HG03064 (cell line): ENCODE results near the gene IMMP2L.

ENCODE experiments used
- ATAC-seq: cut with Tn5 transposase; IDR thresholded peaks from one replicate; pipeline ENCODE4 v1.9.1; 2021; ENCODE audit warnings: low read depth; ENCODE audit not compliant: unreplicated experiment

IMMP2L gene

DNA sequence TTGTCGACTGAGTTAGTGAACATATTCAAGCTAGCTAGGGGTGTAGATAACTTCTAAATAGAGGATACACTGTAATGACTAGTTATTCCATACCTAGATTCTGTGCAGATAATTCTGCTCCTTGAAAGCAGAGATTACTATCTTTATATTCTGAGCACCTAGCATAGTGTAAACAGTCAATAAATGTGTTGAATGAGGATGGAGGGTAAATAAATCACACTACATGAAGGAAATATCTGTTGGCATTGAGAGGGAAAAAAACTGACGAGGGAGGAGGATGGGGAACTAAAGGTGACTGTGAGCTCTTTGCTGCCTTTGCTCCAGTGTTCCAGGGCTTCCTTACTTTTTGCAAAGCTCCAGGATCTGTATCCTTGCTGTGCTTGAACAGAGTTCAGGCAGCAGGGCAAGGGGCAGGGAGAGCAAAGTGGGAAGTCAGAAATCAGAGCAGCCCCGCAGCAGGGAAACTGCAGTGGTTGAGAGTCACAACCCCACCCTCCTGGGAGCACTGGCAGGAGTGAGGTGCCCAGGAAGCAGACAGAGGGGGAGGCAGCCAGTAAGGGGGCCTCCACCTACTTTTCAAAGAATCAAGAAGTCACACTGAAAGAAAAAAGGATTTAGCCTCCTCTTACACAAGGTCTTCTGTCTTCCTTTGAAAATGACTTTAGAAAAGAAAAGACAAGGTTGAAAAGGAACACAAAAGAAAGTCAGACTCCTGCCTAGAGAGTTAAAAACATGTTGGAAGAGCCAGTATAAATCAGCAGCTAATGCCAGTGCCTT lies 543.1 kb downstream of the IMMP2L start:
- ATAC-seq, result no peak

DNA sequence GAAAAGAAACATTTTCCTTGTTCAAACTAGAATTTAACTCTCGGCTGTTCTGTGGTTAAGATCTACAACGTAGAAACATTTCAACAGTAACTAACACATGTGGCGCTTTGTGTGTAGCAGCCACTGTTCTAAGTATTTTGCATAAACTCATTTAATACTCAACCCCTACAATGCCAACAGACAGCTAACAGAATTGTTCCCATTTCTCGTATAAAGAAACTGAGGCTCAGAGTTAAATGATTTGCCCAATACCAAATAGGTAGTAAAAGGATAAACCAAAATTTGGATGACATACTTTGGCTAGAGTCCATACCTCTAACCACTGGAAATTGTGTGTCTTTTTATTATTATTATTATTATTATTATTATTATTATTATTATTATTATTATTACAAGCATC lies 543.8 kb downstream of the IMMP2L start:
- ATAC-seq, result no peak

DNA sequence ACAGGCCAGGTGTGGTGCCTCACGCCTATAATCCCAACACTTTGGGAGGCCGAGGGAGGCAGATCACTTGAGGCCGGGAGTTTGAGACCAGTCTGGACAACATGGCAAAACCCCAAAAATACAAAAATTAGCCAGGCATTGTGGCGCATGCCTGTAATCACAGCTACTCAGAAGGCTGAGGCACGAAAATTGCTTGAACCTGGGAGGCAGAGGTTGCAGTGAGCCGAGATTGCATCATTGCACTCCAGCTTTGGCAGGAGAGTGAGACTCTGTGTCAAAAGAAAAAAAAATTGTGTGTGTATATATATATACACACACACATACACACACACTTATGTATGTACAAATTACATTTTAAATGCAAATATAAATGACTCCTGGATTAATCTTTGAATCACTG lies 548.2 kb downstream of the IMMP2L start:
- no peak for ATAC-seq

DNA sequence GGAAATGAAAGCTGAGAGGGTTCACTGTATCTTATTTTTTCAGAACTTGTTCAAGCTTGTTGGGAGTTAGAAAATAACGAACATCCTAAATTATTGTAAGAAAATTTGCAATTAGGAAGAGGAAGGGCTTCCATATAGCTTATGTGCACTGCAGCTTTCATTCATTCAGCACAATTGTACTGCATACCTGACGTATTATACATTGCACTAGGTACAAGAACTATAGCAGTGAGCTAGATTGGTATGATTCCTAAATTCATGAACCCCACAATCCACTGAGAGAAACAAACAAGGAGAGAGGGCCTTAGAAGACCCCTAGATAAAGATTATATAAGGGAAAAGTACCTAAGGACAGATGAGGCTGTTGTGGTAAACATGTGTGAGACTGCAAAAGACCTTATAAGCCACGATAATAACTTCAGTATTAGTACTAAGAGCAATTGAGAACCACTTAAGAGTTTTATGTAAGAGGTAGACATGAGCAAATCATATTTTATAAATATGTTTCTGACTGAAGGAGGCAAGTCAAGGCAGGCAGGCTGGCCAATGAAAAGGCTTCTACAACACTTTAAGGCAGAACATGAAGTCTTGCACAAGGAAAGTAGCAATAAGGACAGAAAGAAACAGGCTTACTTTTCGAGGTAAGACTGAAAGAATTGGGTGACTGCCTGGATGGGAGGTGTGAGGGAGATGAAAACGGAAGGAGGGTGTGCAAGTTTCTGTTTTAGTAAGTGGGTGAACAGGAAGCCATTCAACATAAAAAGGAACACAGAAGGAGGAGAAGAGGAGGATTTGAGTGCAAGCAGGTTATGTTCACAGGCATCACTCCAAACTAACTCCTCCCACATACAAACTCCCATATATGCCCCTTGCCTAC lies 549.3 kb downstream of the IMMP2L start:
- ATAC-seq, result peak; percentile 93

DNA sequence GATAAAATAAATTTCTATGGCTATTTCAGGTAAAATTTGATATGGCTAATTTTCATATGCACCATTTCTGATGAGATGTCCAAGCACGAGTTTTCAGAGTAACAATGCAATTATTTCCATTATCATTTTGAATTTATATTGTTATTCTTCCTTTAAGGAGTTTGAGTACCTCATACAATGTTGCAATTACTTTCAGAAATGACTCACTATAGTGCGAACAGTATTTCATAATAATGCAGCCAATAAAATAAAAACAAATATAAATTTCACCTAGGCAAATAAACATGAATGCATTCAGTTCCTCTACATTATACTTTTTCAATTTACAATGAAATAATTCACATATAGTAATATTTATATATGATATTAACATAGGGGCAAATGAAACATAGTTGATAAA lies 550.1 kb downstream of the IMMP2L start:
- ATAC-seq, result no peak

DNA sequence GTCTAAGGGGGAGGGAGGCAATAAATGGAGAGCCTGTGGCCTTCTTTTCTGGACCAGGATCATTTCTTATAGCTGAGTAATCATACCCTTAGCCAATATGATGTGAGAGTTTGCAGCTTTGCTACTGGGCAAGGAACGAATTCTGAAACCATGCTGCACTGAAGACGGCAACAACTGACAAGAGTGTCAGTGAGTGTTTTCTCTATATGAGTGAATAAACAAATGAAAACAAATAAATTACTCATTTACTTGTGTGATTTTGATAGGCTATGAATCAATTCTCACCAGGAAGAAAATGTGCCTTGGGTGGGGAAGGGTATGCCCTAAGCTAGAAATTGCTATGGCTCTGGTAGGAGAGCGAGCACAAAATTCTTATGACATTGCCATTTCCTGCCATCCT lies 550.8 kb downstream of the IMMP2L start:
- no peak for ATAC-seq

DNA sequence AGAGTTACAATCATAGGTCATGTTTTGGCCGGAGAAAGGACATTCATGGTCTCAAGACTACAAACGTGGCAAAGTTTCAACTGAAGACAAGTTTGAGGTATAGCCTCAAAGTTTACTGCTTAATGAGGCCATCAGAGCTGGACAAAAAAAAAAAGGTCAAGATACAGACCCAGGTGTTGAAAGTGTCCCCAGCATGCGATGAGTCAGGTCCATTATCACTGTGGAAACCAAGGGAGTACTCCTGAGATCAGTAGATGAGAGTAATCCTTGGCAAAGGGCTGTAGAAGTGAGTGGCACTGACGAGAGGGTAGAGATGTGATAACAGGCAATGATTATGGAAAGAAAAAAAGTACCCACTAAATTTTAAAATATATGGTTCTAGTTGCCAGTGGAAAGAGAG lies 551.5 kb downstream of the IMMP2L start:
- ATAC-seq, result no peak

DNA sequence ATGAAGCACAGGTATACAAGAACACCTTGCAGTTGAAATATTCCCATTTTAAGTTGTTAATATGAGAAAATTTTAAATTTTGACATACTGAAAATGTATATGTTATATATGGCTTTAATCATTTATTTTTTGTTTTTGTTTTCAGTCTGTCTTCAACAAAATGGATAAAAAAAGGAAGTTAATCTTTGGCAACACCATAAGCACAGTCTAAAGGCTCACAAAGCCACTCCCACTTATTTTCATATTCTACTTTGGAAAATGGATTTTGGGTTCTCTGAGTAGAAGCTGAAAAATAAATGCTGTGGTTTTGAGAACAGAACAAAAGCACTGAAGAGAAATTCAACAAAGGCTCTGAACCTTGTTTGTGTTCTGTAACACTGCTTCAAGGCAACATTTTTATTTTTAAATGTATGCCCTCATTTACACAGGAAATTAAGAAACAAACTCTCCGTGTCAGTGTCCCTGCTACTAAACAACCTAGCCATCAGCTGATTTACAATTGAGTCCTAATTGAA lies 552.7 kb downstream of the IMMP2L start:
- ATAC-seq, result no peak

DNA sequence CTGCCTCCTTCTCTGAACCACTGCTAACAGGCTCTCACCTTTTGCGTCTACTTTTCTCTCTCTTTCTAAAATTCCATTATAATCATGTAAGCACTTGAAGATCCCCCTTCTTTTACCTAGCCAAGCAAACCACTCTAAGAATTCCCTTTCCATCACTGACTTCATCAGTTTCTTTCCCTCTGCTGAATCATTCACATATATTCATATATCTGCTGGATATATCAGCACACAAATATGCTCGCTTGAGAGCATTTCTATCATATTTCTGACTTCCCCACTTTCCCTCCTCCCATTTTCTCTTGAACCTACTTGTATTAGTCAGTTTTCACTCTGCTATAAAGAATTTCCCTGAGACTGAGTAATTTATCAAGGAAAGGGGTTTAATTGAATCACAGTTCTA lies 555.6 kb downstream of the IMMP2L start:
- ATAC-seq, result no peak

DNA sequence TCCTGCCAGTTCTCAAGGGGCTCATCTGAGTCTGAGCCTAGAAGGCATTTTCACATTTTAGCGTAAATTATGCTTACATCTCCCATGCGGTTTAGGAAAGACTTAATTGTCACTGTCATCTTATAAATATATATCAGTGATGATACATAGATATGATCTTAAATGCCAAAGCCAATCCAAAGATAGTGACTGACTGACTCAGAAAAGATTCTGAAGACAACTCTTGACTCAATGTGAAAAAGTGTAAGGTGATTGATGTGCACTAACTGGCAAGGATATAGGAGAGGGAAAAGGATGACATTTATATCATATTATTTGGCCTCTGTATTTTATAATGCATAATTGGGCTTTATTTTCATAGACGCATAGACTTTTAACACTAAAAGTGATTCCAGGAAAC lies 556.3 kb downstream of the IMMP2L start:
- no peak for ATAC-seq

DNA sequence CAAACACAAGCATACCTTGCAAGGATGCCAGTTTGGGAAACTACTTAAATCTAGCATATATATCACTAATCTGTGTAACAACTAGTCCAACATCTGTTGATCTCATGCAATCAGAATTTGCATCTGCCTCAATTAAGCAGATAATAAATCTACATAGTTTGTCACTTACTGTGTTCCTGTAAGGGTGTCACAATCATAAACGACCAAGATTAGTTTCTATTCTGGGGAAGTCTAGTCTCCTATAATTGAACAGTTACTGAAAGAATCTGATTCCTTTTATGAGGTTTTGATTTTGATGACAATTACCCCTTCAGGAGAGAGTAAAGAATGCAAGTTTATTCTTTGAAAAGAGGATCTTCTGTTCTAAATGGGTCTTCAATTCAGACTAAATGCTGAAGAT lies 556.8 kb downstream of the IMMP2L start:
- ATAC-seq, result no peak

DNA sequence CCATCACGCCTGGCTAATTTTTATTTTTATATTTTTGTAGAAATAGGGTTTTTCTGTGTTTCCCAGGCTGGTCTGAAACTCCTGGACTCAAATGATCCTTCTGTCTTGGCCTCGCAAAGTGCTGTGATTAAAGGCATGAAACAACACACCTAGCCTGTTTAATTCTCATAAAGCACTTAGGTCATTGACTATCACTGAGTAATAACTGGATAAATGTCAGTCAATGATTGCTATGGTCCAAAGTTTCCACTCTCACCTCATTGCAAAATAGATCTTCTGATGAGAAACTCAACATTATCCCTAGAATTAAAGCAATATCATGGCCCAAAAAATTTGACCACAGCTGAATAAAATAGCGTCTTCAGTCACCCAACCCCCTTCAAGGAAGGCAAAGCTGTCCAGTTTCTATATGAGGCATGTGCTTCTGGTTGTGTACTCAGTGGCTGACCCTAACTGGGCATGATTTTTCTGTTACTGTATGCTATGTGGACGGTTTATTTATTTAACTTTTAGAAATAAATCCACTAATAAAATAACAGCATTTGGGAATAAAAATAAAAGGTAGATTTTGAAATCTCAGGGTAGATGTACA lies 557.9 kb downstream of the IMMP2L start:
- ATAC-seq, result no peak

DNA sequence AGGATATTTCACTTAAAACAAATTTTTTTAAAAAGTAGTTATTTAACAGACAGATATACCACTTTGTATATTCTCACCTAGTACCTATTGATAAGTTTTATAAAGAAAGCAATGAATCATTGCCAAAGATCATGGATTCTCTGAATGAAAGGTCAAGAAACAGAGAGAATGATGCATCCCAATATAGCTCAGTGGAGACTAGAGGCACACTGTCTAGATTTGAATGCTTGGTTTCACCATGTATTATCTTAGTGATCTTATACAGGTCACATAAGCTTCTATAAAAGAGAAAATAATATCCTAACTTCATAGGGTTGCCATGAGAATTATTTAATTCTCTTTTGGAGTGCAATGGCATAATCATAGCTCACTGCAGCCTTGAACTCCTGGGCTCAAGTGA lies 558.4 kb downstream of the IMMP2L start:
- ATAC-seq, result no peak

DNA sequence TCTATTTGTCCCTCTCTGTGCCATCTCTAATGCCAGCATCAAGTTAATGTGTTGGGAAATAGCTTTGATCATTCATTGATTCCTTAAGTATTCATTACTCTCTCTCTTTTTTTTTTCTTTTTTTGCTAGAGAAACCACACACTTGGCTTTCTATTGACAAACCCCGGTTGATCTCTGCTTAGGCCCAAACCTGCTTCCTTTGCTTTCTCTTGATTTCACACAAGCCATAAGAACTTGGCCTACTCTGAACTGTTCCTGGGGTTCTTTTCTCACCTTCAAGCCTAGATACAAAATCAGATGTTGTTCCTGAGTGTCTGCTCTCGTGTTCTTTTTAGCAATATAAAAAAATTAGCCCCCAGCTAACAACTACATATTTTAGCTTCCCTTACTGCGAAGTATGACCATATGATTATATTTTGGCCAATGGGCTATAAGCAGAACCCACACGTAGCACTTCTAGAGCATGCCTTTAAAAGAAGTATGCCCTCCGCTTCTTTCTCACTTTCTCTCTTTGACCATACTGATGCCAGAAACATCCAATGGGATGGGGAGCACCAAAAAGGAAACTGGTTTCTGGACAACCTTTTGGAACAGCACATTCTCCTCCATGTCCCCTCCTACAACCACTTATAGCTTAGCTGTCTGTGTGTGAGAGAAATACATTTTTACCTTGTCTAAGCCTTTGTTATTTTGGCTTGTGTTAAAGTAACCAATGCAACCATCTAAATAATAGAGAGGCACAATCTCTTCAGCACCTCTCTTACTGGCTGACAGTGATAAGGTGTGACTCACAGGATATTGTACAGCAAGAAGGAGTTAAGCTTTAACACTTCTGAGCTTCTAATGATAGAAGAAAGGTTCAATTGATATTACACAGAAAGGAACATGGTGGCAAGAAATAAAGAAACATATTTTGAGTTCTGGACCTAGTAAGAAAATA lies 568.0 kb downstream of the IMMP2L start:
- no peak for ATAC-seq

DNA sequence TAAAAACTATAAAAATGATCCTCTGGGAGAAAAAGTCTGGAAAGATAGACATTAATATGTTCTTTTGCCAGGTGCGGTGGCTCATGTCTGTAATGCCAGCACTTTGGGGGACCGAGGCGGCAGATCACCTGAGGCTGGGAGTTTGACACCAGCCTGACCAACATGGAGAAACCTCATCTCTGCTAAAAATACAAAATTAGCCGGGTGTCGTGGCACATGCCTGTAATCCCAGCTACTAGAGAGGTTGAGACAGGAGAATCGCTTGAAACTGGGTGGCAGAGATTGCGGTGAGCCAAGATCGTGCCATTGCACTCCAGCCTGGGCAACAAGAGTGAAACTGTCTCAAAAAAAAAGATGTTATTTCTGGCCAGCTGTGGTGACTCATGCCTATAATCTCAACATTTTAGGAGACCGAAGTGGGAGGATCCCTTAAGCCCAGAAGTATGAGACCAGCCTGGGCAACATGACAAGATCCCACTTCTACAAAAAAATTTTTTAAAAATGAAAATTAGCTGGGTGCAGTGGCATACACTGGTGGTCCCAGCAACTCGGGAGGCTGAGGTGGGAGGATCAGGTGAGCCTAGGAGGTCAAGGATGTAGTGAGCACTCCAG lies 573.3 kb downstream of the IMMP2L start:
- ATAC-seq, result no peak

DNA sequence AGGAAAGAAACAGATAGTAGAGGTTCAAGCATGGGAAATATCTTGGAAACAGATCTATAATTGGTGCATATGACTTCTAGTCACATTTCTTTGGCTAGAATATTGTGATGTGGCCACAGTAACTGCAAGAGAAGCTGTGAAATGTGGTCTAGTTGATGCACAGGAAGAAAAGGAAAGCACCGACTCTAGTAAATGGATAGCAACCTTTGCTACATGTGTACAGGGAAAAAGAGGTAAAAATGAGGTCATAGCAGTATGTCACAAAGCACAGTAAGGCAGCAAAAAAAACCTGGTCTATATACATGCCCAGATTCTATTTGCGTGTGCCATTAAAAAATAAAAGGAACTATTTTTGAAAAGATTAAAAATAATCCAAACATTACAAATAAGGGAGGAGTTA lies 573.9 kb downstream of the IMMP2L start:
- no peak for ATAC-seq

DNA sequence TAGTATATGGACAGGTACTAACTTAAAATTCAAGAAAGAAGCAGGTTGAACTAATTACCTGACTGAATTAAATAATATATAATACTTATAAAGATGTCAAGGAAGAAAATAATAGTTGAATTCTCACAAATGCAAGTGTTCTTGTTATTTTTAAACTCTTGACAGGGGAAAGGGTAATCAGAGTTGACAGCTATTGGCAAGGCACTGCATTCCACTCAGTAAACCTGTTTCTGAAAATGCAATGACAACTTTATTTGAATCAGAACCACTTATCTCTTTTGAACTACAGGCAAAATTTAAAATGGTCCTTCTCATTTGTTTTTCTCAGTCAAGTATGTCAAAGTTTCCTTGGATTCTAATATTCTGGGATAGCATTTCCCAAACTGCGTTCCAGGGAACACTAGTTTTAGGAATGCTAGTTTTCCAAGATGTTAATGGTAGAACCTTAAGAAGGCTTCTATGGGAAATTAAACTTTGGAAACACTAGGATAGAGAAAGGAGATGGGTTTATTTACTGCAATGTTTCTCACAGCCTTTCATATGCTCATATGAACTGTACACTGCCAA lies 575.1 kb downstream of the IMMP2L start:
- no peak for ATAC-seq

DNA sequence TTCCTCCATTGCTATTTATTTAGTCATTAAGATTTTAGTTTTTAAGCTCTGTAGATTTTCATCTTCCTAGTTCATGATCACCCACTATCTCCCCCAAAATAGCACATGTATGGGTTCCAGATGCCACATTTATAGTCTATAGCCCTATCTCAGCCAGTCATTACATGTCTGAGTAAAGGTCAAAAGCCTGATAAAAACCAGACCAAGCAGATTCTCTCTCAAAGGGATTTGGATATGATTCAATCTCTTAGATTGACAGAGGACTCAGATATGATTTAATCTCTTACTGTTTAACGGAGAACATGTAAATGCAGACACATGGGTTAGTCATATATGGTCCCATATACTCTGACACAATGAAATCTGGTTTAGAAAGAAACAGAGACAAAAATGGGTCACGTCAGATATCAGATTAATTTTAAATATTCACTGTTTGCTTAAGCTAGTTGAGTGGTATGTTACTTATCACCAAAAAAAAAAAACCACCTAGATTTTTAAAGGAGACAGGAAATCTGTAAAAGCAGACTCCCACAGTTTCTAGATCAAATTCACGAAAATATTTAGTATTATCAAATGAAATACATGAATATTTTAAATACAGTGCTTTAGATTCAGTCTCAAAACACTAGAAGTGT lies 578.4 kb downstream of the IMMP2L start:
- ATAC-seq, result no peak

DNA sequence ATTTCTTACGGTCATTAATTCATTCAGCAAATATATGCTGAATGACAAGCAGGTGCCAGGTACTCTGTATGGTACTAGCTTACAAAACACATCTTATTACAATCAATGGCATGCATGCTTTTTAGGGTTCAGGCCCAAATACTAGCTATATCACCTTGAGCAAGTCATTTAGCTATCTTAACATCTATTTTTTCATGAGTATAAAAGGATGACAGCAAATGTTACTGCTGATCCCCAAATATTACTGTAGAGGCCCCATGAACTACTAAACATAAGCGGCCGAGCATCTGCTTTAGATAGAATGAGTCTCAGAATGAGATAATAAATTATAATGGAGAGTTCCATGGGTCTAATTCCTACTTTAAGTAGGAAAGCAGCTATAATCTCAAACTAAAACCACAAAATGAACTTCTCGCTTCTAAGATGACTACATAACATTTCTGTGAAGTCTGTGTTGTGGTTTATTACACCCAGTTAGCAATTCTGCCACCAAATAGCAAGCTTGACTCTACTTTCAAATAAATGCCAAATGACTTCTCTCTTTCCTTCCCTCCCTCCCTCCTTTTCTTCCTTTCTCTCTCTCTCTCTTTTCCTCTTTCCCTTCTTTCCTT lies 585.1 kb downstream of the IMMP2L start:
- ATAC-seq, result no peak
